SJSA1 (cell line): ENCODE results near the gene CUL4B. TPM values are rescaled to one million over a fixed set of nuclear protein-coding genes. Genes with fewer than 3 reads are reported as not detected.

ENCODE experiments used
- DNase-seq, 2 experiments: peaks; one replicate each; pipeline ENCODE4 v3.0.0-alpha.2; 2015 to 2020; ENCODE audit warnings: low spot score in 2 of 2, low read depth in 1 of 2
- H3K27ac ChIP-seq: fragments of 250-450 bp; sonication (Bioruptor Pico); 2 replicates; pipeline ENCODE4 v1.5.1; 2020; ENCODE audit warnings: mild to moderate bottlenecking, moderate library complexity
- H3K27me3 ChIP-seq: fragments of 250-450 bp; sonication (Bioruptor Pico); replicated peaks from 2 replicates; pipeline ENCODE4 v1.5.1; 2020; ENCODE audit warnings: mild to moderate bottlenecking, moderate library complexity
- H3K36me3 ChIP-seq: fragments of 250-450 bp; sonication (Bioruptor Pico); 2 replicates; pipeline ENCODE4 v1.5.1; 2020; ENCODE audit warnings: mild to moderate bottlenecking
- H3K4me1 ChIP-seq: fragments of 250-450 bp; sonication (Bioruptor Pico); replicated peaks from 2 replicates; pipeline ENCODE4 v1.6.1; 2021; ENCODE audit warnings: mild to moderate bottlenecking
- H3K4me3 ChIP-seq: fragments of 250-450 bp; sonication (Bioruptor Pico); 2 replicates; pipeline ENCODE4 v1.5.1; 2020; ENCODE audit warnings: mild to moderate bottlenecking
- H3K9me3 ChIP-seq: fragments of 250-450 bp; sonication (Bioruptor Pico); replicated peaks from 2 replicates; pipeline ENCODE4 v1.5.1; 2020; ENCODE audit warnings: mild to moderate bottlenecking
- total RNA-seq: library from RNA; depleted of rRNA; stranded (reverse); fragments of >200 nt; shearing (Covaris generic); gene quantifications from 2 replicates; pipeline ENCODE4 v1.2.3, GENCODE V29; 2014

Gene CUL4B
- total RNA-seq, 1 experiment from 2014 or later, result 31.4 TPM

- 0 out of 2 replicates have a peak, but pooled peaks cover 8% of the 10 kb centered on the region for H3K4me1 ChIP-seq
- H3K27ac ChIP-seq, result peak overlapping the region; percentile 99
- no peaks in the 10 kb centered on the region for H3K9me3 ChIP-seq
- no peaks in the 10 kb centered on the region for H3K27me3 ChIP-seq
- H3K36me3 ChIP-seq, result peaks cover 14% of the 10 kb centered on the region
- peak in 1 of 2 experiments; percentile 65 for DNase-seq
- peak overlapping the region; percentile 64 for H3K4me3 ChIP-seq
These were observed 1.1 kb upstream of the CUL4B start for GRCh38 chrX:120561634-120562568.

DNA sequence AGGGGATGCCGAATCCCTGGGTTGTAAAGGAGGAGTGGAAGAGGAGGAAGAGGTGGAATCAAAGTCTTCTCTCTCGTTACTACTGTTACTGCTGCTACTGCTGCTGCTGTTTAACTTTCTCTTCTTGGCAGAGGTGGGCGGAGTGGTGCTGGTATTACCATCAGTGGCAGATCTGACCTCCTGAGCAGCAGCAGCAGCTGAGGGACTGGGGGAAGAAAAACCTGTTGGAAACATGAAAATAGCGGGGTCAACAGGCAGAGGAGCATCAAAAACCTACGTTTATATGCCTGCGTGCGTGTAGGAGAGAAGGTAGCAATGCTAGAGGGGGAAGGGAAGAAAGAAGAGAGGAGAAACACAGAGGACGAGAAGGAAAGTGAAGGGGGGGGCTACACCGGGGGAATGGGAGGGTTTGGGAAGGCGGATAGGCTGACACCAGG lies 339 bp downstream of the CUL4B start:
- peak; percentile 43 to 73 for DNase-seq
- Histone ChIP-seq H3K27me3 (no peaks in the 10 kb centered on the region), H3K4me1 (0 out of 2 replicates have a peak, but pooled peaks cover 8% of the 10 kb centered on the region), H3K9me3 (no peaks in the 10 kb centered on the region), H3K4me3 (peak overlapping the region; percentile 64), H3K27ac (peak overlapping the region; percentile 99), H3K36me3 (peaks cover 18% of the 10 kb centered on the region)

DNA sequence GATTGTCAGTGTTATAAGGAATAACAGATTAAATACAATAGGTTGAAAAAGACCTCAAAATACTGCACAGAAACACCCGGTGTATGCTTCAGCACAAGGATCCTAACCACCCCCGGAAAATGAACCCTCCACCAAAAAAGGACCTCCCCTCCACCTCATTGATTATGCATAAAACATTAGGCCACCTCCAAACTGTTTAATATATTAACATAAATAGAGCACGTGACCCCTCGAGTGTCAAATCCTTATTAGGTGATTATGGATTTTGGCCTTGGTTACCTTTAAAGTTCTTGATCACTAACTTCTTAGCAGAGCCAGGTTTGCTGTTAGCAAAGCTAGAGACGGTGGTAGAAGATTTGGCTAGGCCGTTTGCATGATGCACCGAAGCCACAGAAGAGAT lies 958 bp downstream of the CUL4B start:
- no peaks in the 10 kb centered on the region for H3K9me3 ChIP-seq
- peak overlapping the region; percentile 64 for H3K4me3 ChIP-seq
- 0 out of 2 replicates have a peak, but pooled peaks cover 8% of the 10 kb centered on the region for H3K4me1 ChIP-seq
- H3K27me3 ChIP-seq, result no peaks in the 10 kb centered on the region
- peak overlapping the region; percentile 99; the same call in 1 of the 2 replicates for H3K27ac ChIP-seq
- H3K36me3 ChIP-seq, result peaks cover 20% of the 10 kb centered on the region
- no peak for DNase-seq

GRCh38 chrX:120556251-120556650 lies 4.5 kb downstream of the CUL4B start:
- Histone ChIP-seq H3K27me3 (no peaks in the 10 kb centered on the region), H3K9me3 (no peaks in the 10 kb centered on the region), H3K4me1 (peaks cover 5% of the 10 kb centered on the region; the same call in 1 of the 2 replicates), H3K27ac (no peak overlapping the region), H3K4me3 (no peak overlapping the region), H3K36me3 (peaks cover 30% of the 10 kb centered on the region)
- no peak for DNase-seq

- Histone ChIP-seq H3K27me3 (no peaks in the 10 kb centered on the region), H3K36me3 (peaks cover 27% of the 10 kb centered on the region), H3K4me3 (no peak overlapping the region), H3K9me3 (no peaks in the 10 kb centered on the region), H3K4me1 (peaks cover 38% of the 10 kb centered on the region), H3K27ac (peak overlapping the region; percentile 98)
- peak; percentile 62 to 84 for DNase-seq
These were observed 11.0 kb downstream of the CUL4B start for GRCh38 chrX:120549483-120550452.

DNA sequence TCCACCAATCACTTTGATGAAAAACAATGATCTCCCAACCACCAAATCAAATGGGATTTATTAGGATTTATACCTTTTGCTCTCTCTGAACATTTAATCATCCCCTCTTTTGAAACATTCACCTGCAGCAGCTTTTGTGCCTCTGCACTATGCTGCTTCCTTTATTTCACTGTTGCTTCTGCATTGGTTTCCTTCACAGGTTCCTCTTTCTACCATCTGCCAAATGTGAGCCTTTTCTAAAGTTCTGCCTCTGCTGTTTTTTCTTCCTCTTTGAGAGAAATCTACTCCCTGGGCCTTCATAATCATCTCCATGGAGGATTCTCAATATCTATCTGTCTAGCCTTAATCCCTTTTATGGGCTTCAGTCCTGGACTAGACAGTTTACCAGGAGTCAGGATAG lies 24.7 kb downstream of the CUL4B start:
- no peaks in the 10 kb centered on the region for H3K9me3 ChIP-seq
- H3K4me3 ChIP-seq, result no peak overlapping the region
- no peaks in the 10 kb centered on the region for H3K27me3 ChIP-seq
- no peak overlapping the region for H3K27ac ChIP-seq
- peaks cover 50% of the 10 kb centered on the region for H3K36me3 ChIP-seq
- no peaks in the 10 kb centered on the region for H3K4me1 ChIP-seq
- DNase-seq, result no peak

DNA sequence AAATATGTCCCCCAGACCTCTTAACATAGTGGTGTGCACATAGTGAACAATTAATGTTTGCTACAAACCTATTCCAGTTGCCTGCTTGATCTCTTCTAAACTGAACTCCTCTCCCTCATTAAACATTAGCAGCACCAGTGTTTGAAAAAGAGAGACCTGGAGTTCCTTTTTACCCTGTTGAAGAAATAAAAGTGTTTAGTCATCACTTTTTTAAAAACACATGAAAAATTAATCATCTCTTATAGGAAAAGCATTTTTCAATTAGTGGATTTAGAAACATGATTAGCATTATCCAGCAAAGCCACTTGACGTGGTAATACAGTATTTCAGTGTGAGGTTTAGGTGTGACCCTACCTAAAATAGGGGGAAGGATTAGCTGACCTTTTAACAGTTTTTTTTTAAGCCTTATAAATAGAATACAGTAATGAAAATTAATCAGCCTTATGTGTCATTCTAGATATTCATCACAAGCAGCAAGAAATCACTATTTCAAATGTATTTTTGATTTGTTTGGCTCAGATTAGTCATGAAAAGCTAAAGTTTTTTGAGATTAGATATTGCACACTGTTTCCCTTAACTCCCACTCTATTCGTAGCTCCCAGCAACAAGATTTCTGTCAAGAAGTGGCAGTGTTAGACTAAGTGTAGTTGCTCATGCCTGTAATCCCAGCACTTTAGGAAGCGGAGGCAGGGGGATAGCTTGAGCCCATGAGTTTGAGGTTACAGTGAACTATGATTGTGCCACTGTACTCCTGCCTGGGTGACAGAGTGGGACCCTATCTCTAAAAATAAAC lies 26.2 kb downstream of the CUL4B start:
- Histone ChIP-seq H3K36me3 (peaks cover 44% of the 10 kb centered on the region), H3K4me1 (no peaks in the 10 kb centered on the region), H3K27me3 (no peaks in the 10 kb centered on the region), H3K27ac (no peak overlapping the region), H3K4me3 (no peak overlapping the region), H3K9me3 (no peaks in the 10 kb centered on the region)
- no peak for DNase-seq

DNA sequence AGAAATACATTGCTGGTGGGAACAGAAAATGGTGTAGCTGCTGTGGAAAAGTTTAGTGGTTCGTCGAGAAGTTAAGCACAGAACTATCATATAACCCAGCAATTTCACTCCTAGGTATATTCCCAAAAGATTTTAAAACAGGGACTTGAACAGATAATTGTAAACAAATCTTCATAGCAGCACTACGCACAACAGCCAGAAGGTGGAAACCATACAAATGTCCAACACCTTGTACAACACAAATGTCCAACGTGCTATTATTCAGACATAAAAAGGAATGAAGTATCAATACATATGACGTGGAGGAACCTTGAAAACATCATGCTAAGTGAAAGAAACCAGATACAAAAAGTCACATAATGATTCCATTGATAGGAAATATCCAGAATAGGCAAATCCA lies 37.9 kb downstream of the CUL4B start:
- H3K36me3 ChIP-seq, result peaks cover 8% of the 10 kb centered on the region
- H3K4me1 ChIP-seq, result peaks cover 6% of the 10 kb centered on the region; the same call in 1 of the 2 replicates
- DNase-seq, result no peak
- H3K9me3 ChIP-seq, result no peaks in the 10 kb centered on the region
- no peak overlapping the region for H3K4me3 ChIP-seq
- no peak overlapping the region for H3K27ac ChIP-seq
- no peaks in the 10 kb centered on the region for H3K27me3 ChIP-seq

DNA sequence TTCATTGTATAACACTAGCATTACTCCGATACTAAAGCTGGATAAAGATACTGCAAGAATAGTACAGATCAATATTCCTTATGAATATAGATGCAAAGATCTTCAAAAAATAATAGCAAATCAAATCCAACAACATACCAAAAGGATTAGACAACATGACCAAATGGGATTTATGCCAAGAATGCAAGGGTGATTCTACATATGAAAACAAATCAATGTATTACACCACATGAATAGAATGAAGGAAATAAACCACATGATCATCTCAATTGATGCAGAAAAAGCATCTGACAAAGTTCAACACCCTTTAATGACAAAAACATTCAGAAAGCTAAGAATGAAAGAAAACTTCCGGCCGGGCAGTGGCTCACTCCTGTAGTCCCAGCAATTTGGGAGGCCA lies 42.8 kb downstream of the CUL4B start:
- peak in 1 of 2 experiments; percentile 25 for DNase-seq
- H3K27ac ChIP-seq, result no peak overlapping the region
- no peak overlapping the region for H3K4me3 ChIP-seq
- no peaks in the 10 kb centered on the region for H3K36me3 ChIP-seq
- H3K9me3 ChIP-seq, result no peaks in the 10 kb centered on the region
- no peaks in the 10 kb centered on the region for H3K27me3 ChIP-seq
- peaks cover 6% of the 10 kb centered on the region; the same call in 1 of the 2 replicates for H3K4me1 ChIP-seq

GRCh38 chrX:120514236-120514635 lies 46.5 kb downstream of the CUL4B start:
- DNase-seq, result peak in 1 of 2 experiments; percentile 9

GRCh38 chrX:120512627-120513026 lies 48.1 kb downstream of the CUL4B start:
- H3K27me3 ChIP-seq, result no peaks in the 10 kb centered on the region
- H3K36me3 ChIP-seq, result no peaks in the 10 kb centered on the region
- H3K4me3 ChIP-seq, result no peak overlapping the region
- H3K27ac ChIP-seq, result no peak overlapping the region
- no peaks in the 10 kb centered on the region for H3K9me3 ChIP-seq
- H3K4me1 ChIP-seq, result no peaks in the 10 kb centered on the region
- no peak for DNase-seq

More at GRCh38 chrX:120514236-120514635, 46.5 kb downstream of the CUL4B start:
- no peaks in the 10 kb centered on the region for H3K36me3 ChIP-seq
- no peaks in the 10 kb centered on the region for H3K9me3 ChIP-seq
- peaks cover 6% of the 10 kb centered on the region; the same call in 1 of the 2 replicates for H3K4me1 ChIP-seq
- no peaks in the 10 kb centered on the region for H3K27me3 ChIP-seq
- H3K4me3 ChIP-seq, result no peak overlapping the region
- no peak overlapping the region for H3K27ac ChIP-seq

DNA sequence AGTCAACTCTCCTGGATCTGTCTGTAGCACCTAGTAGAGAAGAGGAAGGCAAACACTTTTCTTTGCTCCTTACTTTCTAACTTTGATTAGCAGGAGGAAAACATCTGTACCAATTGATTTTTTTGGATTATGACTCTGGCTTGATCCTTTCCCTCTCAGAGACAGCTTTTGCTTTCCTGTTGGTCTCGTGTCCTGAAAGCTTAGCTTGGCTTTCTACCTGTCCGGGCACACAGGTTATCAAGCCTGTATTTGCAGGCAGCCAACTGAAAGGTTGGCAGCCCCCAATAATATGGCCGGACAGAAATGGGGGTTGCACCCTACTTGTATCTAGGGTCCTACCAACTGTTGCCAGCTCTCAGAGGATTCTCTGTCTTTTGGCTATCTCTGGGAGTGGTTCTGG lies 48.5 kb downstream of the CUL4B start:
- Histone ChIP-seq H3K36me3 (no peaks in the 10 kb centered on the region), H3K4me1 (no peaks in the 10 kb centered on the region), H3K27me3 (no peaks in the 10 kb centered on the region), H3K27ac (no peak overlapping the region), H3K9me3 (no peaks in the 10 kb centered on the region), H3K4me3 (no peak overlapping the region)
- DNase-seq, result no peak

DNA sequence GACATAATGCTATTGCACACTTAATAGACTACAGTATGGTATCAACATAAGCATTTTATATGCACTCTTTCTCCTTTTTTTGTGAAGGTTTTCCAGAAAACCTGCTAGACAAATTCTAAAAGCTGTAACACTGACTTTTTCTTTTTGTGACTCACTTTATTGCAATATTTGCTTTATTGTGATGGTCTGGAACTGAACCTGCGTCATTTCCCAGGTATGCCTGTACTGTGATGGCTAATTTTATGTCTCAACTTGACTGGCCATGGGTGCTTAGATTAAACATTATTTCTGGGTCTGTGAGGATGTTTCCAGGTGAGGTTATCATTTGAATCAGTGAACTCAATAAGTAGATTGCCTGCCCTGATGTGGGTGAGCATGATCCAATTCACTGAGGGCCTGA lies 56.2 kb downstream of the CUL4B start:
- H3K4me1 ChIP-seq, result no peaks in the 10 kb centered on the region
- no peaks in the 10 kb centered on the region for H3K9me3 ChIP-seq
- H3K4me3 ChIP-seq, result no peak overlapping the region
- H3K36me3 ChIP-seq, result no peaks in the 10 kb centered on the region
- no peak overlapping the region for H3K27ac ChIP-seq
- no peak for DNase-seq
- no peaks in the 10 kb centered on the region for H3K27me3 ChIP-seq
